Activated B cell treated with CpG ODN at 0.5 μM for 24 hours (primary cell): ENCODE data around the gene EEF1AKMT4. TPM values are rescaled to one million over a fixed set of nuclear protein-coding genes. Genes with fewer than 3 reads are reported as not detected.

ENCODE experiments used
- ATAC-seq: fragments of 200-7000 bp; cut with Tn5 transposase; one replicate; pipeline ENCODE4 v1.10.0; 2021; ENCODE audit warnings: low read depth, mild to moderate bottlenecking, moderate library complexity
- CTCF ChIA-PET: fragments of 350-600 bp; sonication (Branson Sonifier 250); formaldehyde crosslinking; loops from one replicate; lab custom pipeline; 2021; ENCODE audit warnings: antibody characterized with exemption; lab: Charles Lee
- POLR2A ChIA-PET: fragments of 350-600 bp; sonication (Branson Sonifier 250); formaldehyde crosslinking; loops from one replicate; lab custom pipeline; 2021; ENCODE audit warnings: antibody characterized with exemption; lab: Charles Lee
- DNase-seq: peaks from one replicate; pipeline ENCODE4 v3.0.0; 2022
- H3K27ac Mint-ChIP-seq: one replicate; pipeline ENCODE4 v1.8.0; 2020; ENCODE audit warnings: mixed read lengths
- H3K27me3 Mint-ChIP-seq: one replicate; pipeline ENCODE4 v1.8.0; 2021; ENCODE audit warnings: mixed read lengths
- H3K36me3 Mint-ChIP-seq: one replicate; pipeline ENCODE4 v1.8.0; 2021; ENCODE audit warnings: low read depth, mixed read lengths
- H3K4me1 Mint-ChIP-seq: one replicate; pipeline ENCODE4 v1.8.0; 2021; ENCODE audit warnings: mixed read lengths
- H3K4me3 Mint-ChIP-seq: one replicate; pipeline ENCODE4 v1.8.0; 2020; ENCODE audit warnings: mild to moderate bottlenecking, mixed read lengths
- H3K9me3 Mint-ChIP-seq: one replicate; pipeline ENCODE4 v1.8.0; 2020; ENCODE audit warnings: mixed read lengths
- intact Hi-C: fragments of 100-400 bp; cut with micrococcal nuclease; formaldehyde crosslinking; loops from one replicate; pipeline ENCODE4 v1.15.1; 2024
- total RNA-seq: library from RNA; stranded (reverse); gene quantifications from 2 replicates; pipeline ENCODE4 v1.2.3, GENCODE V29; 2022
- TF ChIP-seq, protein P1 (sequence below): fragments of 200-600 bp; IDR thresholded peaks from one replicate; pipeline ENCODE4 v1.8.0; 2022; ENCODE audit warnings: antibody characterized with exemption, mild to moderate bottlenecking

The EEF1AKMT4 gene
- total RNA-seq, 1 donor from 2014 or later: 2.9 TPM

- Mint-ChIP-seq H3K4me3 (no peak overlapping the region), H3K27me3 (peaks cover 15% of the 10 kb centered on the region)
Observed at GRCh38 chr3:184289426-184289938, 40.0 kb downstream of the EEF1AKMT4 start.

DNA sequence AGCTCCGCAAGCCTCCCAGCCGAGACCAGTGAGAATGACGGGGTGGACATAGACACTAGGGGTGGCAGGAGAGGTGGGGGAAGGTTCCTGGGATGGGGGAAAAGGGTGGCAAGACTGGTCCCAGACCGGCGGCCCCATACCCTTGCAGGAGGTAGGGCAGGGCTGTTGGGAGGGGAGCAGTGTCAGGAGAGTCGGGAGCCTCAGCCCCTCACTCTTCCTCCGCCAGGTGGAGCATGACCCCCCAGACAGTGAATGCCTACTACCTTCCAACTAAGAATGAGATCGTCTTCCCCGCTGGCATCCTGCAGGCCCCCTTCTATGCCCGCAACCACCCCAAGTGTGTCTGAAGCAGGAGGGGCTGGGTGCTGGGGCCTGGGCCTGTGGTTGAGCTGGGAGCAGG is 40.9 kb downstream of the EEF1AKMT4 start:
- intact Hi-C loops: no loop called here
- H3K27ac Mint-ChIP-seq: no peak overlapping the region
- no peak overlapping the region for H3K4me3 Mint-ChIP-seq
- ChIA-PET CTCF (interaction anchor here (3.5 kb wide), 1 partner anchor 63 kb away, joined by 15 read pairs; no protein-coding TSS in a partner anchor), POLR2A (no interaction called here)
- ATAC-seq (no peak), DNase-seq (no peak)
- TF ChIP-seq, protein P1, sequence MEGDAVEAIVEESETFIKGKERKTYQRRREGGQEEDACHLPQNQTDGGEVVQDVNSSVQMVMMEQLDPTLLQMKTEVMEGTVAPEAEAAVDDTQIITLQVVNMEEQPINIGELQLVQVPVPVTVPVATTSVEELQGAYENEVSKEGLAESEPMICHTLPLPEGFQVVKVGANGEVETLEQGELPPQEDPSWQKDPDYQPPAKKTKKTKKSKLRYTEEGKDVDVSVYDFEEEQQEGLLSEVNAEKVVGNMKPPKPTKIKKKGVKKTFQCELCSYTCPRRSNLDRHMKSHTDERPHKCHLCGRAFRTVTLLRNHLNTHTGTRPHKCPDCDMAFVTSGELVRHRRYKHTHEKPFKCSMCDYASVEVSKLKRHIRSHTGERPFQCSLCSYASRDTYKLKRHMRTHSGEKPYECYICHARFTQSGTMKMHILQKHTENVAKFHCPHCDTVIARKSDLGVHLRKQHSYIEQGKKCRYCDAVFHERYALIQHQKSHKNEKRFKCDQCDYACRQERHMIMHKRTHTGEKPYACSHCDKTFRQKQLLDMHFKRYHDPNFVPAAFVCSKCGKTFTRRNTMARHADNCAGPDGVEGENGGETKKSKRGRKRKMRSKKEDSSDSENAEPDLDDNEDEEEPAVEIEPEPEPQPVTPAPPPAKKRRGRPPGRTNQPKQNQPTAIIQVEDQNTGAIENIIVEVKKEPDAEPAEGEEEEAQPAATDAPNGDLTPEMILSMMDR: no peak
- peaks cover 15% of the 10 kb centered on the region for H3K27me3 Mint-ChIP-seq
- no peaks in the 10 kb centered on the region for H3K9me3 Mint-ChIP-seq
- no peaks in the 10 kb centered on the region for H3K36me3 Mint-ChIP-seq
- H3K4me1 Mint-ChIP-seq: peaks cover 3% of the 10 kb centered on the region

More at GRCh38 chr3:184289426-184289938, 40.0 kb downstream of the EEF1AKMT4 start:
- ATAC-seq (peak; percentile 65), DNase-seq (peak; percentile 30)
- ChIA-PET CTCF (interaction anchor here (1.2 to 3.5 kb wide), 3 partner anchors 27 to 393 kb away, joined by 3 to 15 read pairs (median 12); no protein-coding TSS in a partner anchor), POLR2A (no interaction called here)
- peaks cover 3% of the 10 kb centered on the region for H3K4me1 Mint-ChIP-seq
- no peaks in the 10 kb centered on the region for H3K9me3 Mint-ChIP-seq
- TF ChIP-seq, protein P1: no peak
- no peak overlapping the region for H3K27ac Mint-ChIP-seq
- intact Hi-C loops: loop anchor here (1.0 to 2.0 kb wide), 4 partner anchors 39 to 394 kb away; no protein-coding TSS in a partner anchor
- no peaks in the 10 kb centered on the region for H3K36me3 Mint-ChIP-seq

- intact Hi-C loops: no loop called here
- CTCF ChIA-PET: interaction anchor here (3.5 kb wide), 1 partner anchor 63 kb away, joined by 15 read pairs; no protein-coding TSS in a partner anchor
- no peaks in the 10 kb centered on the region for H3K36me3 Mint-ChIP-seq
- H3K4me3 Mint-ChIP-seq: no peak overlapping the region
- H3K9me3 Mint-ChIP-seq: no peaks in the 10 kb centered on the region
- TF ChIP-seq, protein P1: no peak
- H3K27me3 Mint-ChIP-seq: peaks cover 6% of the 10 kb centered on the region
- no peak overlapping the region for H3K27ac Mint-ChIP-seq
- POLR2A ChIA-PET: interaction anchor here (0.6 kb wide), 1 partner anchor 96 kb away, joined by 4 read pairs; no protein-coding TSS in a partner anchor
- DNase-seq: no peak
- peaks cover 3% of the 10 kb centered on the region for H3K4me1 Mint-ChIP-seq
- no peak for ATAC-seq
Observed at GRCh38 chr3:184291044-184291737, 41.7 kb downstream of the EEF1AKMT4 start.

DNA sequence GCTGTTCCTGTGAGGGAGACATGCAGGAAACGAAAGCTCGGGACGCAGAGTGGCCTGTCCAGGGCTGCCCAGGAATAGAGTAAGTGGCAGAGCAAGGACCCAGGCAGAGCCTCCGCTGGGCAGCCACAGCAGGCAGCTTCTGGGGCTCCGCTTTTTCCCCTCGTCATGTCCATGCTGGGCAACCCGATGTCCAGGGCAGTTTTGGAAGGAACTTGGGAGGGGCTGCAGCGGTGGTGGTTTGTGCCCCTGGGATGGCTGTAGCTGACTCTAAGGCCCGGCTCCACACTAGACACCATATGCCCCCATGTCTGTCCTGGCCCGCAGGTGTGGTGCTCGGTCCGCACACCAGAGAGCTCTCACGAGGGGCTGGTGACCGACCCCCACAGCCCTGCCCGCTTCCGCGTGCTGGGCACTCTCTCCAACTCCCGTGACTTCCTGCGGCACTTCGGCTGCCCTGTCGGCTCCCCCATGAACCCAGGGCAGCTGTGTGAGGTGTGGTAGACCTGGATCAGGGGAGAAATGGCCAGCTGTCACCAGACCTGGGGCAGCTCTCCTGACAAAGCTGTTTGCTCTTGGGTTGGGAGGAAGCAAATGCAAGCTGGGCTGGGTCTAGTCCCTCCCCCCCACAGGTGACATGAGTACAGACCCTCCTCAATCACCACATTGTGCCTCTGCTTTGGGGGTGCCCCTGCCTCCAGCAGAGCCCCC is 42.4 kb downstream of the EEF1AKMT4 start:
- TF ChIP-seq, protein P1: no peak
- Mint-ChIP-seq H3K4me1 (peaks cover 3% of the 10 kb centered on the region), H3K27me3 (peaks cover 5% of the 10 kb centered on the region), H3K36me3 (no peaks in the 10 kb centered on the region), H3K9me3 (no peaks in the 10 kb centered on the region), H3K4me3 (no peak overlapping the region), H3K27ac (no peak overlapping the region)
- CTCF ChIA-PET: no interaction called here
- no peak for ATAC-seq
- POLR2A ChIA-PET: interaction anchor here (0.6 kb wide), 1 partner anchor 97 kb away, joined by 4 read pairs; no protein-coding TSS in a partner anchor
- DNase-seq: no peak
- intact Hi-C loops: no loop called here

DNA sequence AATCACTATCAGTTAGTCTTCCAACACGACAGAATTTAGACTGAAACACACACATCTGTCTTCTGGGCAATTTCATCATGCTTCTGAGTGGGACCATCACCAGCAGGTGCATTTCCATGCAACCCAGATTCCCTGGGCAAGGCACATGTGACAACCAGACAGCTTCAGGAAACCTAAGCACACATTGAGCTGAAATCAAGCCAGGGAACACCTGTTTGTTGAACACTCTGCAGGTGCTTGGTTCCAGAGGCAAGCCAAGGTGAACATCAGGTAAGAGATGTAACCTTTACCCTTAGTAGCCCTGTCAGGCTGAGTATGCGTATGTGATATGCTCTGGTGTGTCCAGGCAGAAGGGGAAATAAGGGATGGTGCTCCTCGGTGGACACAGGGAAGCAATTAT is 46.3 kb downstream of the EEF1AKMT4 start:
- Mint-ChIP-seq H3K27me3 (peaks cover 5% of the 10 kb centered on the region), H3K4me1 (peaks cover 23% of the 10 kb centered on the region), H3K36me3 (peaks cover 17% of the 10 kb centered on the region), H3K27ac (no peak overlapping the region), H3K9me3 (no peaks in the 10 kb centered on the region), H3K4me3 (no peak overlapping the region)
- ChIA-PET POLR2A (no interaction called here), CTCF (no interaction called here)
- DNase-seq (no peak), ATAC-seq (no peak)
- TF ChIP-seq, protein P1: no peak
- intact Hi-C loops: loop anchor here (5.0 kb wide), 1 partner anchor 247 kb away; no protein-coding TSS in a partner anchor
